HCEC 1CT (cell line): ENCODE measurements around the gene GAGE13.
A peak's percentile ranks its signal among the peaks of the same experiment; 100 is the strongest.
"Not testable (repeated sequence)": the region's sequence is repeated elsewhere in the genome, so short reads cannot be mapped to it uniquely, and the experiment has no call there.

ENCODE experiments used
- DNase-seq: peaks from one replicate; pipeline ENCODE4 v3.0.0-alpha.2; 2017

GAGE13 gene, protein sequence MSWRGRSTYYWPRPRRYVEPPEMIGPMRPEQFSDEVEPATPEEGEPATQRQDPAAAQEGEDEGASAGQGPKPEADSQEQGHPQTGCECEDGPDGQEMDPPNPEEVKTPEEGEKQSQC

GRCh38 chrX:49331282-49331681, at the start of gene GAGE13:
GAGE13 (plus strand) TSS chrX:49331582; CDS start chrX:49332738, 1,156 bp downstream.
- DNase-seq = not testable (repeated sequence)

DNA sequence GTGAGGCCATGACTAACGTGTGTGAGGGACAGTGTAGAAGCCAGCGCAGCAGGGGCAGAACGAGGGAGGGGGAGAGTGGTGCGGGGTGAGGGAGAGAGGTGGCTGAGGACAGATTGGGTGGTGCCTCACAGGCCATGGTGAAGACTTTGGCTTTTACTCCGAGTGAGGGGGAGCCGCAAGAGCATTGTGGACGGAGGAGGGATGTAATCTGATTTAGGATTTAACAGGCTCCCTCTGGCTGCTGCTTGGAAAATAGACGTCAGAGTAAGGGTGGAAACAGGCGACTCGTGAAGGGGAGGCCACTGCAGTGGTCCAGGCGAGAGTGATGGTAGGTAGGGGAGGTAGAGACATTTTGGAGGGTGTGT, 48.8 kb upstream of the GAGE13 start:
- DNase-seq = no peak

- DNase-seq = no peak
Observed at GRCh38 chrX:49284212-49284611, 47.2 kb upstream of the GAGE13 start.

GRCh38 chrX:49286136-49286535, 45.2 kb upstream of the GAGE13 start:
- DNase-seq = no peak

- DNase-seq = no peak
Observed at GRCh38 chrX:49286581-49286980, 44.8 kb upstream of the GAGE13 start.

GRCh38 chrX:49287665-49288064, 43.7 kb upstream of the GAGE13 start:
- DNase-seq = no peak

DNA sequence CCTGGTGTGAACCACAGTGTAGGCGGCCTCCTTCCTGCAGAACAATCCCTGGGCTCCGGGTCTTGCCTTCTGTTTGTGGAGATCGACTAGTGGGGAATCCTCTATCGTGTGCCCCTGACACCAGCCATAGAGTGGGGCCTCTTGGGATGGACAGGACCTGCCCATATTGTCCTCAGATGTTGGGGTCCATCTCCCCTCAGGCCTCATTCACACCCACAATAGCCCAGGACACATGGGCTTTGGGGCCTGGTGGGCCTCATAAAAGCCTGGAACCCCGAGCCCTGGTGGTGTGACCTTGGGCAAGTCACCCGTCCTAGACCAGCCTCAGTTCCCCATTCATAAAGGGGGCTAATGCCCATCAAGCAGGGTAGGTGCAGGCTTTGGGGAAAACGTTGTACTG, 41.2 kb upstream of the GAGE13 start:
- no peak for DNase-seq

DNA sequence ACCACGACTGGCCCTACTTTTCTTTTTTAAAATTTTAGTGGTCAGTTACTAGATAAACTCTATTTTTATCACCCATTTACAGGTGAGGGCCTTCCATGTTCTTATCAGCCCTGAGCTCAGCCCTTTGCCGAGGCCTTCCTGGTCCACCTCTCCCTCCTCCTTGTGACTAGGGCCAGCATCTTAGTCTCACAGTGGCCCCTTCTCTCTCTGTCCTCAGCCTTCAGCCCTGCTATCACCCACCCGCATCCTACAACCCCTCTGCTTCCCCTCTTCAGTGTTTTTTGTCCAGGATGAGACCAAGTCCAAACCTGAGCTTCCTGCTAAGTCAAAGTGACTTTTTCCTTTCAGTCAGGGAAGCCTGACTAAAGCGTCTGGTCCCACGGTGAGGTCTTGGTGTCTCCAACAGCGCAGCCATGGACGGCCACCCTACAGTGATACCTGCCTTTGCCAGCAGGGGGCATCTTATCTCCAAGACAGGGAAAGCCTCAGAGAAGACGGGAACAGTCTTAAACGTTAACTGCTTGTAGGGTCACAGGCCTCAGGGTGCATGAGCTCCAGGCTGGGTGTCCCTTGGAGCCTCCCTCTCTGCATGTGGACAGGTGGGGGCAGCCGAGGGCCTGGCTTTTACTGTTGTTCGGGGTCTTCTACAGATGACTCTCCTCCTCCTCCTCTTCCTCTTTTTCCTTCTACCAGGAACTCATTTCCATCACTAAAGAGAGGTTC, 39.6 kb upstream of the GAGE13 start:
- peak; percentile 17 for DNase-seq

- no peak for DNase-seq
Observed at GRCh38 chrX:49292400-49293362, 38.7 kb upstream of the GAGE13 start.

GRCh38 chrX:49299293-49299692, 32.1 kb upstream of the GAGE13 start:
- not testable (repeated sequence) for DNase-seq

- no peak for DNase-seq
Observed at GRCh38 chrX:49300703-49301102, 30.7 kb upstream of the GAGE13 start.

DNA sequence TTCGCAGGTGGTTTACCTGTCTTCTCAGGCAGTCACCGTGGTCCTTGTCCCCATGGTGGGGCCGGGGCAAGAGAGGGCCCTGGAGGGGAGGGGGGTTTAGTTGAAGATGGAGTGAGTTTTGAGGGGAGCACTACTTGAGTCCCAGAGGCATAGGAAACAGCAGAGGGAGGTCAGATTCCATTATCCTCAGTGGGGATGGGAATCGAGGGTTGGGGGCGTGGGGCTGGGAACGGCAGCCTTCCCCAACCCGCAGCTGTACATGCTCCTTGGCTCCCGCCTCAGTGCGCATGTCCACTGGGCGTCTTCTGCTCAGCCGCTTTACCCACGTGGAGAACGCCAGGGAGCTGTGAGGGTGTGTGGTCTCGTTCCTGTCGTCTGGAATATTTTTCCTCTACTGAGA, 28.0 kb upstream of the GAGE13 start, which contains the start of gene GAGE10:
GAGE10 (plus strand) TSS at position 301 of the 400 bp plus-strand sequence. CDS start 1,214 bp downstream, outside the sequence.
- no peak for DNase-seq

DNA sequence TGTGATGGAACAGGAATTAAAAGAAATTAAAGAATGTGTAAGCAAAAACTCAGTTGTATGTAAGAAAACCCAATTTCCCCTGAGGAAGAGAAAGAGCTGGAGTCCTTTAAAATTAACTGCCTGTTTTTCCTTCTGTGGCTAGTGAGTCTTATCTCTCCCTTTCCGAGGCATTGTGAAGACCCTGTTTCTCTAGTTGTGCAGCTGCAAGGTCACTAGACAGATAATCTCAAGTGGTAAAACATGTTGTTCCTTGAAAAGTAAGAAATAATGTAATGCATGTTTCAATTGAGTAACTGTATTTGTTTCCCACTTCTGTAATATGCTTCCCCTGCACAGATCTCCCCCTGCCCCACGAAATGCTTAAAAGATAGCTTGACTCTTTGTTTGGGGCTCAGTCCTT, 23.6 kb upstream of the GAGE13 start:
- DNase-seq = not testable (repeated sequence)

DNA sequence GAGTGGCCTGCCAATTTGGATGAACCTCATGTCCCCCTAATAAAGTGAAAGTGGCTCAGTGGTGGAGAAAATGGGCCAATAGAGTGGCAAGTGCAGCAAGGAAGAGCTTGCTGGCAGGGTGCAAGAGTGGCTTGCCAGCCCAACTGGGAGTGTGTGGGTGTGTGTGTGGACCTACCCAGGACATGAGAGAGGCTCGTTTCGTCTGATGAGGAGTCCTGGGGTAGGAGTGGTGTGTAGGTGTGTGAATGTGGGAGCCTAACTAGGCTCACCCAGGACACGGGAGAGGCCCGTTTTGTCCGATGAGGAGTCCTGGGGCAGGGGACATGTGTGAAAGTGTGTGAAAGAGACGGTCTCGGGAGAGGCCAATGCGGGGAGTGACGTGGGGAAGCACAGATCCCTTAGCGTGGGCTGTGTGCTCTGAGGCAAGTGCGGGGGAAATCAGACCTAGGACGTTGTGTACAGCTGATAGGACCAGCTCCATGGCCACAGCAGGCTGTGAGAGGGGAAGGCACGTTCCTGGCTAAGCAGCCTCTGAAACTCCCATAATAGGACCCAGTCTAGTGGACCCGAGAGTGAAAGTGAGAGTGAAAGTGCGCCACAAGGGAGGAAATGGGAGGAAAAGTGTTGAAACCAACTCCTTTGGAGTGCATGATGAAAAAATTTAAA, 22.6 kb upstream of the GAGE13 start:
- DNase-seq = no peak

DNA sequence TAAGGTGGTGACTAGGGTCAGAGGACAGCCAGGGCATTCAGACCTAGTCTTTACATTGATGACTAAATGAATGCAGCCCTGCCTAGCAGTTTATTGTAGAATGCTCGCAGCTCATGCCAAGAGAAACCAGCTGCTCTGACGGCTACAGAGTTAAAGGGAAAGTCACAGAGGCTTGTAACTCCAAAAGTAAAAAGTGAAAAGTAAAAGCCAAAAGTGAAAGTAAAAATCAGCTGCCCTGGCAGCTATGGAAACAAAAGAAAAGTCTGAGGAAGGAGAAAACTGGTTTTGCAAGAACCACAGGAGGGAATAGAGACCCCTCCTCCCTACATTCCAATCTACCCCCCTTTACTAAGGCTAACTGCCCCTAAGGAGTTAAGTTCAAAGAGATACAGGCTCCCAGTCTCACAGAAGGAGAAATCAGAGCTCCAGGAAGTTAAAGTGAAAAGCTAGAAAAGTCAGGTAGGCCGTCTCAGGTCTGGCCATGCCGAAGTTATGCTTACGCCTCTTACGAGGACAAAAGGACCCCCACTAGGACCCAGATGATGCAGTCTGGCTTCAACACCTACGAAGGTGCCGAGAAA, 21.9 kb upstream of the GAGE13 start:
- no peak for DNase-seq

- DNase-seq = no peak
Observed at GRCh38 chrX:49310371-49310770, 21.0 kb upstream of the GAGE13 start.

DNA sequence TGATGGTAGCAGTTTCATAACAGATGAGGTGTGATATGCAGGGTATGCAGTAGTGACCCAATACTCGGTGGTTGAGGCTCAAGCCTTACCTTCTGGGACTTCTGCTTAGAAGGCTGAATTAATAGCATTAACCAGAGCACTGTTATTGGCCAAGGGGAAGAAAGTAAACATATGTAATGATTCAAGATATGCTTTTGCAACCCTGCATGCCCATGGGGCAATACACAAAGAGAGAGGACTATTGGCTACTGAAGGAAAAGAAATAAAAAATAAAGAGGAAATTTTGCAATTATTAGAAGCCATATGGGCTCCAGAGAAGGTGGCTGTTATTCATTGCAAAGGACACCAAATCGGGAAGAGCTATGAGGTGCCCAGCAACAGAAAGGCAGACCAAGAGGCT, 19.2 kb upstream of the GAGE13 start:
- no peak for DNase-seq

GRCh38 chrX:49316085-49316484, 15.3 kb upstream of the GAGE13 start:
- no peak for DNase-seq

GRCh38 chrX:49321737-49322136, 9.6 kb upstream of the GAGE13 start, which contains the start of gene GAGE12J:
GAGE12J (plus strand) TSS chrX:49322037; CDS start chrX:49323194, 1,157 bp downstream.
- not testable (repeated sequence) for DNase-seq

DNA sequence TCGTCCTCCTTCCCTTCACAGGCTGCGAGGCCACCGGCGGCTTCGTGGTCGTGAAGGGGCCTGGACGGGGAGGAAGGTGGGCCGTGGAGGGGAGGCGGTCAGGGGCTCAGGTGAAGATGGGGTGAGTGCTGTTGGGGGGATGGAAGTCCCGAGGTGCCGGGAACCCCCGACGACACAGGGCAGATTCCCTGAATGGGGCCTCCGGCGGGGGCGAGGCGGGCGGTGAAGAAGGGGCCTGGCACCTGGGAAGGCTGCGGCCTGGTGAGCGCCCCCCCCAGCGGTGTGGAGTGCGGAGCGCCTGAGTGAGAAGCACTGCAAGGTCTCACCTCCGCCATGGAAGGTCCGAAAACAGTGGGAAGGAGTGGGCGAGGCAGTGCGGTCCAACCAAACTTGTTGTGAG, 9.1 kb upstream of the GAGE13 start:
- not testable (repeated sequence) for DNase-seq

- DNase-seq = not testable (repeated sequence)
Observed at GRCh38 chrX:49323735-49324134, 7.6 kb upstream of the GAGE13 start.

GRCh38 chrX:49330421-49330820, 961 bp upstream of the GAGE13 start:
- DNase-seq = not testable (repeated sequence)
